DOHH2 (cell line): ENCODE measurements around the gene TMEM151B.

Experiments used
- H3F3A ChIP-seq: fragments of 200-600 bp; sonication (generic), shearing (Covaris generic); 2 replicates; pipeline ENCODE4 v1.6.0; 2016; ENCODE audit warnings: antibody characterized with exemption, mild to moderate bottlenecking; ENCODE audit not compliant: control insufficient read depth, insufficient read depth
- H3K27ac ChIP-seq: fragments of 200-600 bp; sonication (generic); 2 replicates; pipeline ENCODE4 v1.5.1; 2014; ENCODE audit warnings: low read depth, mild to moderate bottlenecking, low read length, moderate library complexity
- H3K27me3 ChIP-seq: fragments of 200-600 bp; sonication (generic); 2 replicates; pipeline ENCODE4 v1.6.1; 2014; ENCODE audit warnings: mild to moderate bottlenecking, low read length, mixed read lengths; ENCODE audit not compliant: control insufficient read depth
- H3K36me3 ChIP-seq: fragments of 200-600 bp; sonication (generic); 2 replicates; pipeline ENCODE4 v1.6.1; 2014; ENCODE audit warnings: mild to moderate bottlenecking, low read length, moderate library complexity, mixed read lengths; ENCODE audit not compliant: control insufficient read depth
- H3K4me1 ChIP-seq: fragments of 200-600 bp; sonication (generic); 2 replicates; pipeline ENCODE4 v1.6.1; 2014; ENCODE audit warnings: mild to moderate bottlenecking, low read length, mixed read lengths; ENCODE audit not compliant: control insufficient read depth
- H3K4me2 ChIP-seq: fragments of 200-600 bp; sonication (generic); 2 replicates; pipeline ENCODE4 v1.6.0; 2014; ENCODE audit warnings: mild to moderate bottlenecking, low read length, moderate library complexity
- H3K4me3 ChIP-seq: fragments of 200-600 bp; sonication (generic); 2 replicates; pipeline ENCODE4 v1.5.1; 2014; ENCODE audit warnings: mild to moderate bottlenecking, low read length, mixed read lengths
- H3K79me2 ChIP-seq: fragments of 200-600 bp; sonication (generic); 2 replicates; pipeline ENCODE4 v1.6.1; 2014; ENCODE audit warnings: mild to moderate bottlenecking, low read length, mixed read lengths; ENCODE audit not compliant: control insufficient read depth
- H3K9me2 ChIP-seq: fragments of 200-600 bp; sonication (generic); replicated peaks from 2 replicates; pipeline ENCODE4 v1.6.1; 2014; ENCODE audit warnings: mild to moderate bottlenecking, low read length, mixed read lengths; ENCODE audit not compliant: control insufficient read depth
- H3K9me3 ChIP-seq: fragments of 200-600 bp; sonication (generic); 2 replicates; pipeline ENCODE4 v1.6.1; 2014; ENCODE audit warnings: antibody characterized with exemption, low read length, mixed read lengths; ENCODE audit not compliant: control insufficient read depth, insufficient read depth
- H4K20me1 ChIP-seq: fragments of 200-600 bp; sonication (generic); 2 replicates; pipeline ENCODE4 v1.6.0; 2014; ENCODE audit warnings: low read depth, mild to moderate bottlenecking, antibody characterized with exemption, low read length, moderate library complexity; ENCODE audit not compliant: control insufficient read depth, insufficient read depth
- EZH2phosphoT487 ChIP-seq: fragments of 200-600 bp; sonication (generic); IDR thresholded peaks from 2 replicates; pipeline ENCODE4 v1.6.1; 2017; ENCODE audit warnings: borderline replicate concordance, mild to moderate bottlenecking, antibody characterized with exemption, low read length, moderate library complexity, mixed read lengths
- TF ChIP-seq, protein P1 (sequence below): fragments of 200-600 bp; sonication (generic); IDR thresholded peaks from one replicate; pipeline ENCODE4 v1.5.1; 2014; ENCODE audit warnings: antibody characterized with exemption, mild to moderate bottlenecking, low read depth, low read length; ENCODE audit not compliant: poor library complexity, severe bottlenecking

Gene TMEM151B

DNA sequence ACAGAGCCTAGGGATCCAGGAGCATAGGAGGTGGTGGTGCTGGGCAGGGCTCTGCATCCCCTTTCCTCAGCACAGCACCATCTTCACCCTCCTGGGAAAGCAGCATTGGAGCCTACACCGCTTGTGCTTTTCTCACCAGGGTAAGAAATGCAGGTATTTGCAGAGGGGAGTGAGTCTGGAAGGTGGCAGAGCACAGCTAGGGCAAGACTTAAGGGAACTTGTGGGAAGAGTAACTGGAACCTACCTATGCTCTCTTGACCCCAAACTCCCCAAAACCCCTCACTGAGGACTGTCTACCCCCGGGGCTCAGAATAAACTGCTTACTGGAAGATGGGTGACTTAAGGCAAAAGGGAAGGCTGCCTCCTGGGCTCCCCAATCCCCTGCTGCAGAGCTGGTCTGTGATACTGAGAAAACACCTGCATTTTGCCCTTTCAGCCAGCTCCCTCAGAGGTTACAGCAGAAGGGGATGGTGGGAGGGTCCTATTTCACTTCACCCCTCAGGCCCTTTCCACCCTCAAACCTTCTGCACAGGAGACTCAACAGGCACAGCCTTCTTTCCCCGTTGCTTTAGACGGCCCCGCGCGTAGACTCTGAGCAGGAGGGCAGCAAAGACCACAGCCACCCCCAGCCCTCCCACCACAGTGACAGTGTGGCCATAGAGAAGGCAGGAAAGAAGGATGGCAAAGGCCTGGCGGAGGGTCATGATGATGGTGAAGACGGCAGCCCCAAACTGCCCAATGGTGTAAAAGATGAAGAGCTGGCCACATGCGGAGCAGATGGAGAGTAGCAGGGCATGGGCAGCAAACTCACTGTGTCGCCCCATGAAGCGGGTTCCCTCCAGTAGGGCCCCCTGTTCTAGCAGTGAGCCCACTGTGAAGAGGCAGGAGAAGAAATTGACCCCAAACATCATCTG lies 15.8 kb upstream of the TMEM151B start:
- no peak overlapping the region for H3K27ac ChIP-seq
- peak overlapping the region; percentile 94; the same call in 1 of the 2 replicates for H3K4me2 ChIP-seq
- H3K4me3 ChIP-seq = 0 out of 2 replicates have a peak overlapping the region, but pooled peaks have one; percentile 9
- peaks cover 83% of the 10 kb centered on the region for H3F3A ChIP-seq
- TF ChIP-seq, protein P1, sequence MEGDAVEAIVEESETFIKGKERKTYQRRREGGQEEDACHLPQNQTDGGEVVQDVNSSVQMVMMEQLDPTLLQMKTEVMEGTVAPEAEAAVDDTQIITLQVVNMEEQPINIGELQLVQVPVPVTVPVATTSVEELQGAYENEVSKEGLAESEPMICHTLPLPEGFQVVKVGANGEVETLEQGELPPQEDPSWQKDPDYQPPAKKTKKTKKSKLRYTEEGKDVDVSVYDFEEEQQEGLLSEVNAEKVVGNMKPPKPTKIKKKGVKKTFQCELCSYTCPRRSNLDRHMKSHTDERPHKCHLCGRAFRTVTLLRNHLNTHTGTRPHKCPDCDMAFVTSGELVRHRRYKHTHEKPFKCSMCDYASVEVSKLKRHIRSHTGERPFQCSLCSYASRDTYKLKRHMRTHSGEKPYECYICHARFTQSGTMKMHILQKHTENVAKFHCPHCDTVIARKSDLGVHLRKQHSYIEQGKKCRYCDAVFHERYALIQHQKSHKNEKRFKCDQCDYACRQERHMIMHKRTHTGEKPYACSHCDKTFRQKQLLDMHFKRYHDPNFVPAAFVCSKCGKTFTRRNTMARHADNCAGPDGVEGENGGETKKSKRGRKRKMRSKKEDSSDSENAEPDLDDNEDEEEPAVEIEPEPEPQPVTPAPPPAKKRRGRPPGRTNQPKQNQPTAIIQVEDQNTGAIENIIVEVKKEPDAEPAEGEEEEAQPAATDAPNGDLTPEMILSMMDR = no peak
- no peak for TF ChIP-seq EZH2phosphoT487
- H3K27me3 ChIP-seq = no peaks in the 10 kb centered on the region
- peaks cover 79% of the 10 kb centered on the region for H3K36me3 ChIP-seq
- H3K4me1 ChIP-seq = peaks cover 56% of the 10 kb centered on the region
- H3K9me2 ChIP-seq = no peaks in the 10 kb centered on the region
- peaks cover 14% of the 10 kb centered on the region for H4K20me1 ChIP-seq
- H3K79me2 ChIP-seq = peaks cover 26% of the 10 kb centered on the region
- no peaks in the 10 kb centered on the region for H3K9me3 ChIP-seq

DNA sequence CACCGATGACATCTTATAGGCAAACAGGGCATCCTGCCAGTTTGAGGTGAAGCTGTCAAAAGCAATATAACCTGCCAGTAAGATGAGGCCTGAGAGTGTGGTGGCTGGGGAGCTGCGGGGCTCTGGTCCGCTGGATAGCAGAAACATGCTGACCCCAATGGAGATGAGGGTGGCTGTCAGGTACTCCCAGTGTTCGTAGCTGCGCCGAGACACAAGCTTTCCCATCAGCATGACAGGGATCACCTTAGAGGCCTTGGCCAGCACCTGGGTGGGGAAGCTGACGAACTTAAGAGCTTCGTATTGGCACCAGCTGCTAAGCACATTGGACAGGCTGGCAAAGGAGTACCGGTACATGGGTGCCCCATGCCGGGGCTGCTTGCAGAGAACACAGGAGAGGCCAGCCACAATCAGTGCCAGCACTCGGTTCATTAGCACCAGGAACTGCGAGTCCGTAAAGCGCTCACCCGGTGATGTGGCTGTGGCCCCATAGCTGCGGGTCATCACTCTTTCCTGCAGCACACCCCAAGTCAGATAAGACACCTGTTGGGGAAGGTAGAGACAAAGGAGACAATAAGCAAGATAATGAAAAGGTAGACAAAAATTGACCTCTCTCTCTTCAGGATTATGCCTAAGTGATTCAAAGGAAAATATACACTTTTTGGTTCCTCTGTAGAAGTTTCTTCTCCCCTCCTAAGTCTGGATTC lies 15.0 kb upstream of the TMEM151B start:
- Histone ChIP-seq H3K9me3 (no peaks in the 10 kb centered on the region), H3K4me3 (peak overlapping the region; percentile 87), H3K4me1 (peaks cover 47% of the 10 kb centered on the region), H4K20me1 (peaks cover 6% of the 10 kb centered on the region), H3K36me3 (peaks cover 79% of the 10 kb centered on the region), H3K27ac (peak overlapping the region; percentile 55), H3K9me2 (no peaks in the 10 kb centered on the region), H3K4me2 (peak overlapping the region; percentile 94), H3F3A (peaks cover 75% of the 10 kb centered on the region), H3K79me2 (peaks cover 17% of the 10 kb centered on the region), H3K27me3 (no peaks in the 10 kb centered on the region)
- TF ChIP-seq, protein P1 = no peak
- TF ChIP-seq EZH2phosphoT487 = no peak

DNA sequence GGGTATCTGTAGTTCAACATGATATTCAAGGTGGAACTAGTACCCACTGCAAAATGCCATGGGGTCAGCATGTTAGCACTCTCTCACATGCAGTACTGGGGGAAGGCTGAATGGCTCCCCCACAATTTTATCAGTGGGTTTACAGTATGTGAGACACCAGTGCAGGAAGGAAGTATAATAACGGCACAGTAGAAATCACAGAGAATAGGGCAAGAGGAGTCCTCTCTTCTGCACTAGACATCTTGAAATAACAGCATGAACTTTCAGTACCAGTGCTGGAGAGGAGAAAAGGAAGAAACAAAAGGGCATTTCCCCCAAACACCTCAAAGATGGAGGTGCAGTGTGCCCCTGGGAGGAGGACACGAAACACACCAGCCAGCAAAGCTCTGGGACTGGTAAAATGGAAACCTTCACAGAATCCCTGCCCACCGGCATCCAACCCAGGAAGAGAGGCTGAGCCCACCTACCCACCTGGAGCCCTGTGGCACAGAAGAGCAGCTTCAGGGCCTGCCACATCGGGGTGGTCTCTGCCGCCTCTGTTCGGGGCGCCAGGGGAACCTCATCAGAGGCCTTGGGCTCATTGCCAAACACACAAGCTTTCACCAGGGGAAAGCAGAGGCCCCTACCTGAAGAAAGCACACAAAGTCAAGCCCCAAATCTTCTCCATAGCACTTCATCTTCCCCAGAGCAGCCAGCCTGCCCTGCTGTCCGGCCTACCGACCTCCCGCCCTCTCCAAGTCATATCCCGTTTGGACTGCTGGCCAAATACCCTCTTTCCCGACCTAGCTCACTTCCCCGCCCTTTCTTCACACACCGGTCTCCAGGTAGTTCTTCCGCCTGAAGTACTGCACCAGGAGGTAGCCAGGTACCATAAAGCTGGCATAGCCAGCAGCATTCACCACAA lies 14.1 kb upstream of the TMEM151B start:
- Histone ChIP-seq H3K36me3 (peaks cover 79% of the 10 kb centered on the region), H3K79me2 (peaks cover 14% of the 10 kb centered on the region), H3K27me3 (no peaks in the 10 kb centered on the region), H3K27ac (peak overlapping the region; percentile 55), H3K9me3 (no peaks in the 10 kb centered on the region), H3K4me3 (peak overlapping the region; percentile 87), H3K4me1 (peaks cover 51% of the 10 kb centered on the region), H3K4me2 (peak overlapping the region; percentile 94), H3F3A (peaks cover 66% of the 10 kb centered on the region), H3K9me2 (no peaks in the 10 kb centered on the region), H4K20me1 (no peaks in the 10 kb centered on the region; the same call in none of the 2 replicates)
- TF ChIP-seq, protein P1 = no peak
- no peak for TF ChIP-seq EZH2phosphoT487
